CD4-positive, alpha-beta T cell treated with Interleukin-2 at 100 ng/mL for 4 hours (primary cell): Measurements from ENCODE around the gene FNDC3B.
A peak's percentile ranks its signal among the peaks of the same experiment; 100 is the strongest.

Experiments
- DNase-seq: peaks from one replicate; pipeline ENCODE4 v3.0.0-alpha.2; 2020; ENCODE audit warnings: low spot score

FNDC3B gene

GRCh38 chr3:172192830-172193415 lies 153.5 kb downstream of the FNDC3B start:
- no peak for DNase-seq

- no peak for DNase-seq
Observed at GRCh38 chr3:172193436-172193835, 154.1 kb downstream of the FNDC3B start.

DNA sequence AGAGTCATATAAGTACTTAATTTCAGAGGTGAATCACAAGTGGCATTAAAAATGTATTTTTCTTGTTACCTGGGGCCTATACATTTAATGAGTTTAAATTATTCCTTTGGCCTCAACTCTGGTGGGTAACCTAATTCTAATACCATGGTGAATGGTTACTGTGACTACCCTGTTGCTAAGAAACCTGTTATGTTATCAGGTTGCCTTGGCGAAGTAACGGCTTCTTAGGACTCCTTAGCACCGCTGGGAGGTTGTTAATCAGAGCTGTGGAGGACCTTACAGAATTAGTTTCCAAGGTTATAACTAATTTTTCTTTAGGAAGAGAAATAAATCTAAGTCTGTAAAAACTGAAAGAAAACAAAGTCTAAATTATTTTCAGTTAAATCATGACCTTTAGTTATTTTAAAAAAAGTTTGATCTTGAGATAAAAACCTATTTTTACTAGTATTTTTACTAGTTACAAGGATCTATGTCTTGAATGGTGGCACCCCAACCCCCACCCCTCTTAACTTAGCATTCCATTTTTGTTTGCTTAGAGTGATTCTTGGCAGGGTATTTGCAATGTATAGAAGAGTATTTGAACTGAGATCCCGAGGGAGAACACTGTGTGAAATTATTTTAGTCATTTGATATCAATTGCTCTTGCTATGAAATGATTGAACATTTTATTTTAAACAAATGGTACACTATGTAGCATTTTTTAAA lies 155.5 kb downstream of the FNDC3B start:
- peak; percentile 31 for DNase-seq

DNA sequence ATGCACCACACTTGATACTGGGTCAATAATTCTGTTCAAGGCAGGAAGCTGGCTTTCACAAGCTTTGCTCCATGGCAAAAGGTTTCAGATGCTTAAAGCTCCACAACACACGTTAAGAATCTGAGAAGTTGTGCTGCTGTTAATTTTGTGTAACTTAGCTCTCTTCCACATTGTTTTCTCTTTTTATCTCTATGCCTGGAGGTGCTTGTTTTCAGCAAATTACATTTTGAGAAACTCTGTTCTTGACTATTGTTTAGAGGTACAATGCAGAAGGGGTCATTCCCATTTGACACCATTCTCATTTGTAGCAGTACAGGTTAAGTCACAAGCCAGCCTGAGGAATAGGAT lies 156.0 kb downstream of the FNDC3B start:
- DNase-seq = no peak

GRCh38 chr3:172197344-172197743 lies 158.0 kb downstream of the FNDC3B start:
- no peak for DNase-seq

DNA sequence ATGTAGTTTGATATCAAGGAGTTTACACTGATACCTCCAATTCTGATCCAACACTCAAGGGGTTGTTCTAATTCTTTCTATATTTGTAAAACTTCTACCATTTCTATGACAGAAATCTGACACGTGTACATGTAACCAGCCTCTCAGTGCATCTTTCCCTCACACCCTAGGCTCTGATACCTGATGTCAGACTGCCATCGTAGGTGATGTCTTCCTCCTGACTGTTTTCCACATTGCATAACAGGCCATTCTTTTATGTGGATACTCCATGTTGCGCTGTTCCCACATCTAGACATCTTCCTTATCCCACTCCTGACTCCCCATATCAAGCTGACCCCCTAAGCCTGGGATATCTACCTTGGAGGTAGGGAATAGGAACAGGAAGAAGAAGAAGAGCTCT lies 159.1 kb downstream of the FNDC3B start:
- DNase-seq = no peak

DNA sequence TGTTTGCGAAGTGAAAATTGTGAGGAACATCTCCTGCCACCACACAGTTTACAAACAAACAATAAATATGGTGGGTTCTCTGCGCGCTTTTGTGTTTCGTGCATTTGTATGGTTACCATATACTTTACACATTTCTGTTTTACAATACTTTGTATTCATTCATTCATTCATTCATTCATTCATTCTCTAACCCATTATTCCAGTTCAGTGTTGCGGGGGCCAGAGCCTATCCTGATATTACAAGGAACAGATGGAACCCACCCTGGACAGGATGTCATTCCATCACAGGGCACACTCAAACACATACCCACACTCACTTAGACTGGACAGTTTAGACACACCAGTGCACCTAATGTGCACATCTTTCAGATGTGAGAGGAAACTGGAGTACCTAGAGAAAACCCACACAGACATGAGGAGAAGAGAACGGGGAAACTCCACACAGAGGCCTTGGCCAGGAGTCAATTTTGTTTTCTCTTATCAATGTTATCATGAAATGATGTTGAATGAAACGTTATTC lies 160.5 kb downstream of the FNDC3B start:
- DNase-seq = no peak

DNA sequence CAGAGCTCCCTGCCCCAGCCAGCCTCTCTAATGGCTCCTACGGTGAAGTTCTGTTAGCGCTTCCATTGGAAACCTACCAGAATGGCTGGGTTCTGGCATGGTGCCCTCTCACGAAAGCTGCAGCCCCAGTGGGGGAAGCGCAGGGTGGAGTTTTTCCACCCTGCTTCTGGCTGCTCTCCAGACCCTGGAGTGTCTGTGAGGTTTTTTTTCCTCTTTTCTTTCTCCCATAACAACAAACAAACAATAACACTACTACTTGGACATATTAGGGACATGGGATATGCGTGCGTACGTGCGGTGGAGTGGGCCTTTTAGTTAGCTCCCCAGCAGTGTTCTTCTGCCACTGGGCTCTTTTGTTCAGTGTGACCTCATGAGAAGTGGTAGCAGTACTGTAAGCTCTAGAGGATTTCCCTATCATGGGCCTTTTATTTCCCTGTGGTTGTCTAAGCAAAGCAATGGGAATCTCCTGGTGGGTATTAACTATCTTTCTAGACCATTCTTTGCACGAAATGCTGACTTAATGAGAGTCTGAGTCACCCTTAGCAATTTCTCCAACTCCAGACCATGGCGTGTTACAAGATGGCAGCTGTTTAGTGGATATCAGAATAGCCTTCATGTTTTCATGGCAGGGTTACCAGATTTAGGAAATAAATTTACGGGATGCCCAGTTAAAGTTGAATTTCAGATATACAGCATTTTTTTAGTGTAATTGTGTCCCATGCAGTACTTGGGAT lies 161.9 kb downstream of the FNDC3B start:
- no peak for DNase-seq

DNA sequence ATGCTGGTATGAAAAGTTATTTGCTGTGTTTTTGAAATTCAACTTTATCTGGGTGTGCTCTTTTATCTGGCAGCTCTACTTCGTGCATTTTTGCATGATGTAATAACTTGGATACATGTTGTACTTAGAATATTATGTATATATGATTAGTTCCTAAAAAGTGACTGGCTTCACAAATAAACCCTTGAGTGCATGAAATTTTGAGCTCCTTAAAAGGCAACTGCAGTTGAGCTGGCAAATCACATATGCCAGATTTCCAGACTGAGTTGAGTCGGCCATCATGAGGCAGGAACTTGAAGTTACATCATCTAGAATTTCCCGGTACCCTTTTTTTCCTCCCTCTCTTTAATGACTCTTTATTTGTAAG lies 162.5 kb downstream of the FNDC3B start:
- no peak for DNase-seq

- DNase-seq = no peak
Observed at GRCh38 chr3:172202797-172203196, 163.4 kb downstream of the FNDC3B start.

- DNase-seq = no peak
Observed at GRCh38 chr3:172203522-172204258, 164.3 kb downstream of the FNDC3B start.

GRCh38 chr3:172204716-172205115 lies 165.3 kb downstream of the FNDC3B start:
- DNase-seq = no peak

DNA sequence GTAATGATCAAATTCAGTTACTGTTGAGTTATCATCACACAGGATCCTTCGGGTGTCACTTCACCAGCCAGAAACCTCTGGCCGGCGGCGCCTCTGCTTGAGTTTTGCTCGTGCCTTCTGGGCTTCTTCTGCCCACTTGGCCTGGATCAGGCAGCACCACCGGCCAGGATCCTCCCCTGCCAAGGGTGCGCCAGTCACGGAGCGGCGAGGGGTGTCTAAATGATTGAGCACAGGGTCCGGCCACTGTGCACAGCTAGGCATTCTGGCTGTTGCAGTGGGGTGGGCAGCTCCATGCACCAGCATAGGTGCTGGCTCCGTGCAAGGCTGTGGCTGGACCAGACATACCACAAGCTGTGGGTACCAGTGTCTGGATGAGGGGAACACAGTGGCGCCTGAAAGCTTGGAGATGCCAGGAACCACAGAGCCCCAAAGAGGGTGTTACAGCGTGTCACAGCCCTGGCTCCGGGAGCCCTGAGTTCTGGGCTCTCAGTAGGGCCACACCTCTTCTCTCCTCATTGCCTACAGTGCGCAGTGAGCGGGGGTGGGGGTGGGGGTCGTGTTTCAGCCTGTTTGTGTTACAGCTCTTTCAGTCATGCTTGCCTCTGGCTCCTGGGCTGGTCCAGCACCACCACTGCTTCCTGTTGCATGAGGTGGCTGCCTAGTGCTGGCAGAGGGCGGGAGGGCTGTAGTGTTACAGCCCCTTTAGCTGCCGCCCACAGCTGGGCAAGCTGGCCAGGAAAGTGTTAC lies 169.4 kb downstream of the FNDC3B start:
- DNase-seq = no peak

DNA sequence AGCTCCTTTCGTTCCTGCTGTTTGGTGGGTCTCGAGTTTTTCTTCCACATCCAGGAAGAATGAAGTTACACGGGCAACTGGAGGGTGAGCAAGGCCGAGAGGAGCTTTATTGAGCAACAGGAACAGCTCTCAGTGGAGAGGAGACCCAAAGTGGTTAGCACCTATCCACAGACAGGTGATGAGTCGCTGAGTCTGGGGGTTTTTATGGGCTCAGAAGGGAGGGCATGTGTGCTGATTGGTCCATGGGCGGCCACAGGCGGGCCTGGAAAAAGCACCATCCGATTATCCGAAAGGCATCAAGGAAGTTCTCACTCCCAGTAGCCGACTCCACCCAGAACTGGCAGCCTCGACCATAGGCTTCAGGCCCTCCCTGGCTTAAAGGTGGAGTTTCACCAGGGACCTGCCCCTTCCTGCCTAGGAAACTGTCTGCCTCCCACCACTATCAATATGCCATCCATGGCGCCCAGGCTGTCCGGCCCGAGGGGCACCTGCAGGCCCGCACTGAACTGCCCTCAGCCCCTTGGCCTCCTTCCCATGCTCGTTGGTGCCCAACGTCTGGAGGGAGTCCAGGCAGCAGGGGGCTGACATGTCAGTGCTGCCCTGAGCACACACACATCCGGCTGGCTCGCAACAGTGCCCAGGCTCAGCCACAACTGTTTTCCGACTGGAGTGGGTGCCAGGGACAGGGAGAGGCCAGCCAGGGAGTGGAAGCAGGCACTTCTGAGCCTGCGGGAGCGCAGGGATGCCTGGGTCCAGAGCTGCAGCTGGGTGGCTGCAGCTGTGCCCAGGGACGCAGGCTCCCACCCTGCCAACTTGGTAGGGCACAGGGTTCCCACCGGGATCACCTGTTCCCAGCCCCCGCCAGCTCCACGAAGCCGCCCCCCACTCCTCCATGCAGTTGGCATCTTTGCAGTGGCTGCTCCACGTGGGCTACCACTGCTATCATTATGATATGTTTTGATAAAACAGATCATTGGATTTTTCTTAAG lies 170.2 kb downstream of the FNDC3B start:
- DNase-seq = no peak

DNA sequence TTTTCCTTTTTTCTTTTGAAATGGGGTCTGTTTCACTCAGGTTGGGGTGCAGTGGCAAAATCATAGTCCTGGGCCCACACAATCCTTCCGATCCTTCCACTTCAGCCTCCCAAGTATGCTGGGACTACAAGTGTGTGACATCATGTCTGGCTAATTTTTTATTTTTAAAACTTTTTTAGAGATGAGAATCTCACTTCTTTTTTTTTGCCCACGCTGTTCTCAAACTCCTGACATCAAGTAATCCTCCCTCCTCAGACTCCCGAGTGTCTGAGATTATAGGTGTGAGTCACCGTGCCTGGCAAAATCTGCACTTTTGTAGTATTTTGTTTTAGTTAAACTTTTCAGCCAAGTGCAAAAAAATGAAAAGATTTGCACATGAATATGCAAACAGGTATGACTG lies 171.0 kb downstream of the FNDC3B start:
- no peak for DNase-seq

DNA sequence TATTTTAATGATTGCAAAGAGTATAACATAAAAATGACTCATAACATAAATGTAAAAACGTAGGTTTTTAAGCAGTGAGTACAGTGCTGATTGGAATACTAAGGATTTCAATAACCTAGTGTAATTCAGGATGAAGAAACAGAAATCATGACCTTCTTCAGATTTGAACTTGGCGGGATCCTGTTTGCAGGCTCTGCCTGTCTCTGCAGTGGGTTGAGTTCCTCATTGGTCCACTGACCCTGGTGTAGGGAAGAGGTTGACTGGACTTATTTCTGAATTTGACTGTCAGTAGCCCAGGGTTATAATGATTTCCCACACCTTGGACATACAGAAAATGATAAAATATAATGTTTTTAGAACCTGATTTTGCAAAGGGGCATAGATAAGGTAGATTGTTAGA lies 171.7 kb downstream of the FNDC3B start:
- no peak for DNase-seq

- DNase-seq = no peak
Observed at GRCh38 chr3:172213200-172213599, 173.8 kb downstream of the FNDC3B start.

- DNase-seq = no peak
Observed at GRCh38 chr3:172213904-172214303, 174.5 kb downstream of the FNDC3B start.

DNA sequence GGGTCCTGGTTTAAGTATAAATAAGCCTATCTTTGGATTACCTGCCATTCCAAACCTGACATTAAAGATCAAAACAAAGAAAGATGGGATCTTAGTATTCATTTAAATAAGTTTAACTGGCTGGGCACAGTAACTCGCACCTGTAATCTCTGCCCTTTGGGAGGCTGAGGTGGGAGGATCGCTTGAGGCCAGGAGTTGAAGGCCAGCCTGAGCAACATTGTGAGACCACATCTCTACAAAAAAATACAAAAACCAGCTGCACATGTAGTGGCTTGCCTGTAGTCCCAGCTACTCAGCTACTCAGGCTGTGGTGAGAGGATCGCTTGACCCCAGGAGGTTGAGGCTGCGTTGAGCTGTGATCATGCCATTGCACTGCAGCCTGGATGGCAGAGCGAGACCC lies 176.9 kb downstream of the FNDC3B start:
- DNase-seq = no peak

DNA sequence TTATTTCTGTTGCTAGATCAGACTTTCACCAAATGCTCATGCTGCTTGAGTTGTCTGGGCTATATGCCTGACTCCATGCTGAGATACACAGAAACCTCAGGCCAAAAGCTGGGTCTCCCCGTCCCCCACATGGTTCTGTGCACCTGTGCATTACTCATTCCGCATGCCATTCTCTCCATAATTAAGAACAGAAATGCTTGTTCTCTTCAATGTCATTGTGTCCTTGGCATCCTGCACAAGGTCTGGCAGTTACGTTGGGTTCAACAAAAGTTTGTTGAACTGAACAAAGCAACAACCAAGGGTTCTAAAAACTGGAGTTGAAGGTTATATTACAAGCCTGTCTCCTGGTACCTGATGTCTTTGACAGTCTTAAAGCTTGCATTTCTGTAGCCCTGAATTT lies 177.5 kb downstream of the FNDC3B start:
- no peak for DNase-seq

- DNase-seq = no peak
Observed at GRCh38 chr3:172217877-172218276, 178.5 kb downstream of the FNDC3B start.
